ENCODE results near the gene PREPL.
A peak's percentile ranks its signal among the peaks of the same experiment; 100 is the strongest.

PREPL gene

DNA sequence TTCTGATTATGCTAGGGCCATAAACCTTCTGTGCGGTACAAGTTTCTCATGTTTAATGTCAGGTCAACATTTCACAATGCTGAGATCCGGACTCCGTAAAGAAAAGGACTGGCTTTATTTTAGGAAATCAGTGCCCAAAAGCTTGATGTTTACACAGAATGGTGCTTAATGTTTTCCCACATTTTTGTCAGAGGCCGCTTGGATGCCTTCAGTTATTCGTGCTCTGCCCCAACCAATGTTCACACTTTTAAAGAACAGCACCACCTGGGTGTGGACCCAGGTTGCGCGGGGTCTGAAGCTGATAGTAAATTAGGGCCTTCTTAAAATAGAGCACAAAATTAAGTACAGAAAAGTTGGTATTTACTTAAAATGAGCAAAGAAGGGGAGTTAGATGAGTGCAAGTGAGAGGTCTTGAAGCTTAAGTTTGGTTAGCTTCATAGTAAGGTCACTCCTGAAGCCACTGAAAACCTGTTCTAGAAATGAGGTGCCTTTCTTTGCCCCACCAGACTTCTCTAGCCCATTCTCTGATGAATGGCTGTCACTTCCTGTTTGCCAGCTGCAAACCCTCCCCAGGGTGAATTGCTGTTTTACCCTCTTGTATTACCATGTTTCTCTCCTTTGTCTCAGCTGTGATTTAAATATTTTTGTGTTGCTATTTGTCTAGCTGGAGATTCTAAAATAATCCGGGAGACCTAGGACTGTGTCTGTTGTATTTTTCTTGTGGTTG is 65.5 kb downstream of the PREPL start:
- no peak for DNase-seq (ENCODE audit: low spot score)

DNA sequence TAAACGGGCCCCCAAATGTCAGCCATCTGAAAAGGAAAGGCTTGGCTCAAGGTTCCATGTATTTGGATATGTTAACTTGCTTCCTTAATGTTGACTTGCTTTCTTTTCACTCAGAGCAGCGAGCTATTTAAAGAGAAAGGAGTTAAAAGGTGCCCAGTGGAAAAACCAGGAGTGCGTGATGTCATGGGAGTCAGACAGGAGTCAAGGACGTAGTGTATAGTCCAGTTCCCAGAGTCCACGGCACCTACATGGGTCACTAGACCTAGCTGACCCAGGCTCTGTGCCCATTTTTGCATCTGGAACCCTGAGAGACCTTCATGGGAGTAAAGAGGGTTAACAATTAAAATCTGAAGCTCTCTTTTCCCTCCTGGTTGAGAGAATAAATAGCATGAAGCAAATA is 66.2 kb downstream of the PREPL start:
- DNase-seq (ENCODE audit: low spot score), result no peak

DNA sequence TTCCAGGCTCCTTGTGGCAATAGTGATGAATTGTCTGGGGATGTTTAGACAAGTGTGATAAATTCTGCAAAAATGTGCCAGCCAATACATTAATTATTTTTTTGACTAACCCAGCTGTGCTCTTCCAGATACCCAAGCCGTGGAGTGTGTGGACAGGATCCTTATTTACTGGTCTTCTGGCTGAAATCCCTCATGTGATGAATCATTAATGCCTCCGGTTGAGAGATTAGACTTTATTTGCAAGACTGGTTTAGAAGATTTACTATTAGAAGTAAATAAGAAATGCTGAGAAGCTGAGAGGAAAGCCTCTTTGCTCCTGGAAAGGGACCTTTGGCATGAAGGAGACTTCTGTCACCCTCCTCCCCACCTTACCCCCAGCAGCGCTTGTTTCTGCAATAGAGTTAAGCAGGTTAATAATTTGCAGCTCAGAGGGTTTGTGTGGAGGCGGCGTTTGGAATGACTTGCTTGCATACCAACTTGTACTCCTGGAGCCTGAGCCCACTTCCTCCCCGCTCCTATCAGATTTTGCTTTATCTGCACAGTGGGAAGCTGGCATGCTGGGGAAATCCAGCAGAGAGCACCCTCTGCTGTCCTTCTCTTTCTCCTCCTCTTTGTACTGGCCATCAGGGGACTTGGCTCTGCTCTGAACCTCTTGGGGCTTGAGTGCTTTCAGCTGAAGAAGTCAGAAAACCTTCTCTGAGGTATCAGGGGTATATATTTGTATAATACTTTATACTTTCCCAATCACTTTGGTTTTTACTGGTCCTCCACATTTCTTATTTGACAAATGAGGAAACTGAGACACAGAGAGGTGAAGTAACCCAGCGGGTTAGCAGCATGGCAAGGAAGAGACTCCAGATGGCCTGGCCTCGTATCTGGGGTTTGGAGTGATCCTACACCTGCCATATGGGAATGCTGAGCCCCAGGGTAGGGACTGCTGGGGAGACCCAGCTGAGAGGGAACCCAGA is 69.7 kb downstream of the PREPL start:
- peak; percentile 99 for DNase-seq (ENCODE audit: low spot score)

DNA sequence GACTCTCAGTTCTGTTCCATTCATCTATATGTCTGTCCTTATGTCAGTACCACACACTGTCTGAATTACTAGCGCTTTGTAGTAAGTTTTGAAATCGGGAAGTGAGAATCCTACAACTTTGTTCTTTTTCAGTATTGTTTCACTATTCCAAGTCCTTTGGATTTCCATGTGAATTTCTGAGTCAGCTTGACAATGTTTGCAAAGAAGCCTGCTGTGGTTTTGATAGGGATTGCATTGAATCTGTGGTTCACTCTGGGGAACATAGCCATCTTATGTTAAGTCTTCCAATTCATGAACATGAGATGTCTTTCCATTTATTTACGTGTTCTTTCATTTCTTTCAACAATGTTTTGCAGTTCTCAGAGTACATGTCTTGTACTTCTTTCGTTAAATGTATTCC is 71.0 kb downstream of the PREPL start:
- DNase-seq (ENCODE audit: low spot score), result peak; percentile 79

DNA sequence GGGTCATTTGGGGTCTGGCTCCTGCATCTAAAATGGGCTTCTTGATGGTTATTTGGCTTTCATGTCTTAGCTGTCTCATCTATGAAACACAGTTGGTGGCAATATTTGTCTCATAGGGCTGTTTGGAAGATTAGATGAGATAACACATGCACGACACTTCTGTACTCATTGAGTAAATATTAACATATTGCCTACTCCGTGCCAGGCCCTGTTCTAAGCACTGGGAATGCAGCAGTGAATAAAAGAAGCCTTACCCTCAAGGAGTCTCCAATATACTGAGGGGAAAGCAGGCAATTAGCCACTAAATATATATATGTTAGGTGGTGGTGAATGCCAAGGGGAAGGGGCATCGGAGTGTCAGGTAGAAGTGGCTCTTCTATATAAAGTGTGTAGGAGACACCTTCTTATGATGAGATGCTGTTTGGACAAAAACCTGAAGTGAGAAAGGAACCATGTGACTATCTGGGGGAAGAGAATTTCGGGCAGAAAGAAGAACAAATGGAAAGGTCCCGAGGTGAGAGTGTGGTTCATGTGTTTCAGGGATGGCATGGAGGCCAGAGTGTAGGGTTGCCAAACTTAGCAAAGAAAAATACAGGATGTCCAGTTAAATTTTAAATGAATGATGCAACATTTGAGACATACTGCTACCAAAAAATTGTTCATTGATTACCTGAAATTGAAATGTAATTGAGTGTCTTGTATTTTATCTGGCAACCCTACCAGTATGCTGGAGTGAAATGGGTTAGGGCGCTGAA is 74.2 kb downstream of the PREPL start:
- DNase-seq (ENCODE audit: low spot score), result peak; percentile 59

DNA sequence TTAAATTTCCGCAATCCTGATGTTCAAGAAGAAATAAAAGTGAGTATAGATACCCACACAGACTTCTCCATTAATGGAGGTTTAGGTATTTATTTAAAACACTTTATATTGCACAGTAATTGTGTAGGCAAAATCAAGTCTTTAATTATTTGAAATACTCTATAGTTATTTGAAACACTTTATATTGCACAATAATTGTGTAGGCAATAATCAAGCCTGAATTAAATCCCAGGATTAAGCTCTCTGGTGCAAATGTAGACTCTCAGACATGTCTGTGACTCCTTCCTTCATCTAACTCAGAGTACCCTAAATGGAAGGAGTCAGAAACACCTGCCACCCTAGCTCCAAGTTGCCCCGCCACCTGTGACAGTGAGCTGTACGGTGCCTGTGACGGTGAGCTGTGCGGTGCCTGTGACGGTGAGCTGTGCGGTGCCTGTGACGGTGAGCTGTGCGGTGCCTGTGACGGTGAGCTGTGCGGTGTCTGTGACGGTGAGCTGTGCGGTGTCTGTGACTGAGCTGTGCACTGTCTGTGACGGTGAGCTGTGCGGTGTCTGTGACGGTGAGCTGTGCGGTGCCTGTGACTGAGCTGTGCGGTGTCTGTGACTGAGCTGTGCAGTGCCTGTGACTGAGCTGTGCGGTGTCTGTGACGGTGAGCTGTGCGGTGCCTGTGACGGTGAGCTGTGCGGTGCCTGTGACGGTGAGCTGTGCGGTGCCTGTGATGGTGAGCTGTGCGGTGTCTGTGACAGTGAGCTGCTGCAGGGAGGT is 75.0 kb downstream of the PREPL start:
- DNase-seq (ENCODE audit: low spot score), result peak; percentile 71

DNA sequence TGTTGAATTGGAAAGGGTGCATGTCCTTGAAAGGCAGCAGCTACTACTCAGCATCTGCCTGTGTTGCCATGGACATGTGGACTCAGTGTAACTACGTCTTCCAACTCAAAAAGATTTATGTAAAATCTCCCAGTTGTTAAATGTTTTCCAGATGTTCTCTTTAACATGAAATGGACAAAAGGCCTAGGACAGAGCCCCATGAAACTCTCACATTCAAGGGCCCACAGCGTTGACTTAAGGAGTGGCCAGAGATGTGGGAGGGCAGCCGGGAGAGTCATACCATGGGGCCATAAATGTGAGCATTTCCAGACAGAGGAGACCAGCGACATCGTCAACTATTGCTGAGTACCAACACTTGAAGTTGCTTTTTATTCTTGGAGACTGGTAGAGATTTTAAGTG is 76.1 kb downstream of the PREPL start:
- DNase-seq (ENCODE audit: low spot score), result no peak

DNA sequence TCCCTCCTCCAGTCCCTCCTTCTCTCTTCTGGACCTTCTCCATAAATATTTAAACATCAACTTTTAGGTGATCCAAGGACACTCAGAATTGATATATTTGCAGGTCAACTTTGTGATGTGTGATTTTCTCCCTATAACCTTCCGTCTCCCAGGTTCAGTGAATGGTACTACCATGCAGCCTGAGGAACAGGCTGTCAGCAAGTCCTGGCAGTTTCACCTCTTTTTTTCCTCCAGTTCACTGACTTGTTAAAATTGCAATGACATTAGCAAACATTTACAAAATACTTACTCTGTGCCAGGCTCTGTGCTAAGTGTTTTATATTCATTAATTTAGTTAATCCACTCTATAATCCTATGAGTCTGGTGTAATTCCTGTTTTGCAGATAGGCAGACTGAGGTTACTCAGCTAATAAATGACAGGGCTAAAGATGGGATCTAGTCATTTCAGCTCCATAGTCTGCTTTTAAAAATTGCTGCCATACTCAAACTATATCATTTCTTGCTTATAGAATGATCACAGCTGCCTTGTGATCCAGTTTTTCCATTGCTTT is 78.1 kb downstream of the PREPL start:
- peak; percentile 24 for DNase-seq (ENCODE audit: low spot score)

DNA sequence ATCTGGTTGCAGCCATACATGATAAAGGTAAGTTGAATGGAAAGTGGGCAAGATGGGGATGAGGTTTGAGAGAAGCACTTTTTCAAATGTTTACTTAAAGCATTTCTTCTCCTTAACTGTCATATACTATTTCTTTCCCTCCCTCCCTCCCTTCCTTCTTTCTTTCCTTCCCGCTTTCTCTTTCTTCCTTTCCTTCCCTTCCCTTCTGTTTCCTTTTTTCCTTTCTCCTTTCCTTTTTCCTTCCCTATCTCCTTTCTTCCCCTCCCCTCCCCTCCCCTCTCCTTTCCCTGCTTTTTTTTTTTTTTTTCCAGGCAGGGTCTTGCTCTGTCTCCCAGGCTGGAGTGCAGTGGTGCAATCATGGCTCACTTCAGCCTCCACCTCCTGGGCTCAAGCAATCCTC is 80.4 kb downstream of the PREPL start:
- DNase-seq (ENCODE audit: low spot score), result no peak

DNA sequence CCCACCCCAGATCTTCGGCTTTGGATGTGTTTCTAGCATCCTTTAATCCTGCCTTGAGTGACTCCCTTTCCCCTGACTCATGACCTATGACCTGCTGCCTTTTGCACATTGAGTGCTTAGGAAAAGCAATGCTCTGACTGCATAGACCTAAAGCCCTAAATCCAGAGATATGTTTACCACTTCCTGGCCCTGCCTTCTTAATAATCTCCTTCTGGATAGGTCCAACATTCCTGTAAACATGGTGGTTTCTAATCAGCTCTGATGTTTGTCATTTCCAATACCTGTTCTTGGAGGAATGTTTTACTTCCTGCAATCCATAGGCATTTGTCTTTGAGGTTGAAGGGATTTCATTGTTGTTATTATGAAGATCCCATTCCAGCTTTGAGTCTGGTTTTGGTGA is 83.8 kb downstream of the PREPL start:
- DNase-seq (ENCODE audit: low spot score), result peak; percentile 55

DNA sequence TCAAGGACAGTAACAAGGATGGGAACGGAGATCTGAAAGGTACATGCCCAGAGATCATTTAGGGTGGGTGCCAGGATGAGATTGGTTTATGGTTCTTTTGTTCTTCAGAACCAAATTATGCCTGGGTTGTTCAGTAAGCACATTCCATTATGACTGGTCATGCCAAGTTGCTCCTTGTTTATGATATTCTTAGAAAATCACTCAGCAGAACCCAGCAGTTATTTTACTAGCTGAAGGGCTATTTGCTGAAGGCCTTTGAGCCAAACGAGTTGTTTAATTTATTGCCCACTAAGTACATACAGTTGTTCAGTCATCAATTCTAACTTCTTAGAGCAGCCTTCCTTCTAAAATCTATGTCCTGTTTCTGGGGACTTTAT is 85.4 kb downstream of the PREPL start:
- peak; percentile 88 for DNase-seq (ENCODE audit: low spot score)

DNA sequence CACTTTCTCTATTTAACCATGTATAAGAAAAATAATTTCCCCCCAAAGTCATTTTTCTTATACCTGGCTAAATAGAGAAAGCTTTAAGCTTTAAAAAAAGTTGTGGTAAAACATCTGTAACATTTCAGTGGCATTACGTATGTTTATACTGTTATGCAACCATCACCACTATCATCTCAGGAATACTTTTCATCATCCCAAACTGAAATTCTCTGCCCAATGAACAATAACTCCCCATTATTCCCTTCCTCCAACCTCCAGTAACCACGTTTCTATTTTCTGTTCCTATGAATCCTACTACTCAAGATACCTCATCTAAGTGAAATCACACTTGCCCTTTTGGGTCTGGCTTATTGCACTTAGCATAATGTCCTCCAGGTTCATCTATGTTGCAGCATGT is 87.7 kb downstream of the PREPL start:
- DNase-seq (ENCODE audit: low spot score), result no peak

DNA sequence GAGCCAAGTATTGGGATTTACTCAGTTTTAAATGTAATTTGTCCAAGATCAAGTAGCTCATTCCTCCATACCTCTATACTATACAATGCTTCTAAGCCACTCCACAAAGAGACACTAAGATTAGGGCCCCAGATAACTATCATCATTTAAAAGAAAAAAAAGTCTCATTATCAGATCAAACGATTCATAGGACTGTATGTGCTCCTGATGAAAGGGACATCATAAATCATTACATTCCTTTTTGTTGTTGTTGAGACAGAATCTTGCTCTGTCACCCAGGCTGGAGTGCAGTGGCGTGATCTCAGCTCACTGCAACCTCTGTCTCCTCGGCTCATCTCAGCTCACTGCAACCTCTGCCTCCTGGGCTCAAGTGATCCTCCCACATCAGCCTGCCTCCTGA is 88.2 kb downstream of the PREPL start:
- DNase-seq (ENCODE audit: low spot score), result no peak

DNA sequence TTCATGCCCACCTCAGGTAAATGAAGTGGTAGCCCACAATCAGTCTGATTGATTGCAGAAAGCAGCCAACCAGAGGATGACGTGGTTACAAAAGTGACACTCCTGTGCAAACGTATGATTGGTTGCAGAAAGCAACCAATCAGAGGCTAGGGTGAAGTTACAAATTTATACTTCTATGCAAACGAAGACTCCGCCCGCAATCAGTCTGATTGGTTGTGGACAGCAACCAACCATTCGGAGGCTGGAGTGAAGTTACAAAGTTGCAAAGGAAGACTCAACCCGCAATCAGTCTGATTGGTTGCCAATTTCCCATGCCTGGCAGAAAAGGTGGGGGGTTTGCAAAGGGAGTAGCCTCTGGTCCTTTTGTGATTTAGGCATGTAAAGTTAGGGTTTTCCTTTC is 90.0 kb downstream of the PREPL start:
- no peak for DNase-seq (ENCODE audit: low spot score)

DNA sequence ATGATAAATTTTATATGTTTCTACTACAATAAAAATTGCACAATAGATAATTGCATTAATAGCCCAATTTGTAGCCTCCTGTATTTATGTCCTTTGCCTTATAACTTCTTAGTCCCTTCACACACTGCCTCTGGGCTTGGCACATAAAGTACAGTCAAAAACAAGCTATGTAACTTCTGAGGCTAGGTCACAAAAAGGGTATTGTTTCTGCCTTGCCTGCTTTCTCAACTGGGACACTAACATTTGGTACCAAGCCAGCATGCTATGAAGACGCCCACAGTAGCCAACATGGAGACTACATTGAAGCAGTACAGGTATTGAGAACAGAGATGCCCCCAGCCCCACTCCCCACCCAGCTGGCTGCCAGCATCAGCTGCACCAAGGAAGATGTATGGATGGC is 91.5 kb downstream of the PREPL start:
- no peak for DNase-seq (ENCODE audit: low spot score)

DNA sequence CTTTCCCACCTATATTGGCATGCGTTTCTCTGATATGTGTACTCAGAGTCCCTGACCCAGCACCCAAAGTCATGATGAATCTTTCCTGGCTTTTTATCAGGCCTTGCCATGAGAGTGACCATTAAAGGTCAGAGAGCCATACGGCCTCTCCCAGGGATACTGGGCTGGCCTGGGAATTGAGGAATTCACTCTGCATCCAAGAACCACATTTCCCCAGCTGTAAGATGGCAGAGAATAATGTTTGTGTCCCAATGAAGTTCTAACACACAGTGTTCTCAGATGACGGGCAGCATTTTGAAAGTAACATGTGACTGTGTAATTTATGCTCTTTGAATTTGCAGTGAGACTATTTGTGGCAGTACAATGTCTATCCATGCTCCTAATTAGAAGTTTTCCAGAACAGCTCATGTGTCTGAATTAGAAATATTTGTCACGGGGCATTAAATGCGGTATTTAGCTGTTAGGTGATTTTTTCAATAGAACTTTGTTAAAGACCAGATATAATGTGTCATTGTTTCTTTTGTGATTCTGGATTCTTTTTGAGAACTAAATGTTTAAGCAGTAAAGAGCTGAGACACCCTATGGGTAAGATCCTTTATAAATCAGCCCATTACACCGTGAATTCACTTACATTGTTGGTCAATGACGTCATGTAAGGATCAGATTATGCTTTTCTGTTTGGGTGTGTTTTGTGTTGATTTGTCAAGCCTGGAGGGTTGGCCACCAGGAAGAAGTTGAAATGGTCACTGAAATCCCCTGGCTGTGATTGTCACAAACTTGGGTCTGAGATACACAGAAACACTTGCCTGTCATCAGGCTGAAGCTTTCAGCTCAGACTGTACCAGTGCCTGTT is 93.3 kb downstream of the PREPL start:
- peak; percentile 86 for DNase-seq (ENCODE audit: low spot score)
